GM12891 (cell line): ENCODE data around the gene KRT28.
"Not testable (repeated sequence)": the region's sequence is repeated elsewhere in the genome, so short reads cannot be mapped to it uniquely, and the experiment has no call there.

Source experiments
- DNase-seq: peaks from one replicate; pipeline ENCODE4 v3.0.0; 2011; ENCODE audit warnings: low spot score; ENCODE audit not compliant: insufficient read length
- FAIRE-seq: peaks from 2 replicates; lab custom pipeline; 2011; peaks lifted over from hg19 to GRCh38; lab: Jason Lieb, UNC
- PAX5 ChIP-seq: IDR thresholded peaks from 2 replicates; pipeline ENCODE4 v1.6.1; 2011; ENCODE audit warnings: low read length, moderate library complexity, mild to moderate bottlenecking; ENCODE audit not compliant: insufficient read depth, severe bottlenecking
- POLR2A ChIP-seq: IDR thresholded peaks from 2 replicates; pipeline ENCODE4 v1.6.1; 2011; ENCODE audit warnings: low read depth, low read length, control low read depth
- POLR2AphosphoS5 ChIP-seq: IDR thresholded peaks from 2 replicates; pipeline ENCODE4 v1.6.1; 2011; ENCODE audit warnings: low read depth, low read length, control low read depth
- POU2F2 ChIP-seq: IDR thresholded peaks from 2 replicates; pipeline ENCODE4 v1.6.1; 2011; ENCODE audit warnings: low read depth, mild to moderate bottlenecking, control low read depth, low read length, moderate library complexity
- SPI1 ChIP-seq: IDR thresholded peaks from 2 replicates; pipeline ENCODE4 v1.6.1; 2011; ENCODE audit warnings: low read depth, low read length, control low read depth
- TAF1 ChIP-seq: IDR thresholded peaks from 2 replicates; pipeline ENCODE4 v1.6.1; 2011; ENCODE audit warnings: low read depth, low read length, control low read depth

Gene KRT28

GRCh38 chr17:40763752-40764151 lies 36.0 kb downstream of the KRT28 start:
- DNase-seq, result no peak
- TF ChIP-seq POLR2AphosphoS5 (no peak), TAF1 (no peak), POU2F2 (no peak), SPI1 (no peak), POLR2A (no peak), PAX5 (no peak)
- FAIRE-seq, result no peak

DNA sequence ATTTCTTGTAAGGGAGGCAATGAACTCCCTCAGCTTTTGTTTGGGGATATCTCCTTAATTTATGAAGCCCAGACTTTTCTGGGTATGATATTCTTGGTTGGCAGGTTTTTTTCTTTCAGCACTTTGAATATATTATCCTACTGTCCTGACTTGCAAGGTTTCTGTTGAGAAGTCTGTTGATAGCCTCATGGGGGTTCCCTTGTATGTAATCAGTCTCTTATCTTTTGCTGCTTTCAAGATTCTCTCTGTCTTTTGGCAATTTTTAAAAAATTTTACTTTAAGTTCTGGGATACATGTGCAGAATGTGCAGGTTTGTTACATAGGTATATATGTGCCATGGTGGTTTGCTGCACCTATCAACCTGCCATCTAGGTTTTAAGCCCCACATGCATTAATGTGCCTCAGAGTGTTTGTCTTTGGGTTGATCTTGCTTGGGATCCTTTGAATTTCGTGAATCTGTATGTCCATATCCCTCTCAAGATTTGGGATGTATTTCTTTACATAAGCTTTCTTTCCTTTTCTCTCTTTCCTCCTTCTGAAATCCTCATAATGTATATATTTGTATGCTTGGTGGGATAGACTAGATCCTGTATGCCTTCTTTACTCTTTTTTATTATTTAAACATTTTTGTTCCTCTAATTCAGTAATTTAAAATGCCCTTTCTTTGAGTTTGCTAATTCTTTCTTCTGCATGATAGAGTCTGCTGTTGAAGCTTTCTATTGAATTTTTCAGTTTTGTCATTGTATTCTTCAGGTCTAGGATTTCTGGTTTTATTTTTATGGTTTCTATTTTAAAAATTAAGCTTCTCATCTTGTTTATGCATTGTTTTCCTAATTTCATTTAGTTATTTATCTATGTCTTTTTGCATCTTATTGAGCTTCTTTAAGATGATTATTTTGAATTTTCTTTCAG lies 39.4 kb downstream of the KRT28 start:
- no peak for FAIRE-seq
- DNase-seq, result no peak
- TF ChIP-seq POU2F2 (no peak), TAF1 (no peak), POLR2AphosphoS5 (no peak), SPI1 (no peak), POLR2A (no peak), PAX5 (no peak)

DNA sequence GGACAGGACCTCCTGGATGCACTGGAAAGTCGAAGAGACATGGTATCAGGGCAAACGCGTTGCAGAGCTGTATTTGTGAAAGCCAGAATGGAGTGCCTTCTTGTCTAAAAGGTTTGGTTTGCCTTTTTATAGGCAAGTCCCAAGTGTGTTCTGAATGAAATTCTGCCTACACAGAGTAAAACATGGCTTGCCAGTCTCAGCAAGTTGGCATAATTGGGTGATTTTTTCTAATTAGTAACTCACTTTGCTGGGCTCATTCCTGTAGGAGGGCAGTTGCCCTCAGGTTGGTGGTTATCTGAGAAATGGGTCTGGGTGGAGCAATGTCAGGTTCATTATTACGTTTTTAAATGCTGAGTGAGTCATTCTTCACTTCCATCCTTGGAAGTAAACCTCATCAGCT lies 44.5 kb downstream of the KRT28 start, which contains the start of gene KRT25:
Gene KRT25 (minus strand): TSS at position 101 of the 400 bp plus-strand sequence. CDS start 60 bp downstream, at position 41.
- no peak for TF ChIP-seq POLR2AphosphoS5
- TF ChIP-seq PAX5, result no peak
- TF ChIP-seq SPI1, result no peak
- TF ChIP-seq POLR2A, result no peak
- no peak for TF ChIP-seq POU2F2
- no peak for FAIRE-seq
- no peak for DNase-seq

DNA sequence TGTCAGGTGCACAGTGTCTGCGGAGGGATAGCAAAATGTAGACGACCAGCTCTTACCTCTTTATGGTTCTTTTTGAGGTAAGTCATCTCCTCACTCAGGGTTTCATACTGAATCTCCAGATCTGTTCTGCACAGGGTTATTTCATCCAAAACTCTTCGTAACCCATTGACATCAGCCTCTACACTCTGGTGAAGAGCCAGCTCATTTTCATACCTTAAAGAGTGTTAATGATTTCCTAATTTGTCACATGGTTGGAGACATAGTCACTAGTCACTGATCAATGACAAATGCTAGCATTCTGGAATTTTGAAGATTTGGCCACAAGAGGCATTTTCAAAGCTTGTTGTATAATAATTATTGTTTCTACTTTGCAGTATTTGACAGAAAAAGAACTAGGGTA lies 46.0 kb downstream of the KRT28 start:
- TF ChIP-seq POLR2A, result no peak
- DNase-seq (no peak), FAIRE-seq (no peak)

GRCh38 chr17:40751065-40751464 lies 48.7 kb downstream of the KRT28 start:
- FAIRE-seq, result no peak
- no peak for DNase-seq
- TF ChIP-seq POLR2A (no peak), PAX5 (no peak), SPI1 (no peak), TAF1 (no peak), POLR2AphosphoS5 (no peak), POU2F2 (no peak)

GRCh38 chr17:40750391-40750790 lies 49.4 kb downstream of the KRT28 start:
- FAIRE-seq, result no peak
- TF ChIP-seq TAF1 (no peak), SPI1 (no peak)
- DNase-seq, result no peak

DNA sequence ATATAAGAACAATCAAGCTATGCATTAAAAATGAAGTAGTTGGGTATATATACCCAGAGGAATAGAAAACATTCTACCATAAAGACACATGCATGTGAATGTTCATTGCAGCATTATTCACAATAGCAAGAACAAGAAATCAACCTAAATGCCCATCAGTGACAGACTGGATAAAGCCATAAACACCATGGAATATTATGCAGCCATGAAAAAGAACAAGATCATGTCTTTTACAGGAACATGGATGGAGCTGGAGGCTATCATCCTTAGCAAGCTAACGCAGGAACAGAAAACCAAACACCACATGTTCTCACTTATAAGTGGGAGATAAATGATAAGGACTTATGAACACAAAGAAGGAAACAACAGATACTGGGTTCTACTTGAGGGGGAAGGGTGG lies 51.1 kb downstream of the KRT28 start:
- FAIRE-seq, DNase-seq: not testable (repeated sequence)
